WTC11 (cell line): Measurements from ENCODE around the gene NFAM1. TPM values are rescaled to one million over a fixed set of nuclear protein-coding genes. Genes with fewer than 3 reads are reported as not detected.

Experiments
- ATAC-seq: fragments of 200-7000 bp; cut with Tn5 transposase; 2 replicates; pipeline ENCODE4 v1.10.0; 2021; ENCODE audit warnings: mild to moderate bottlenecking, moderate library complexity
- CTCF ChIA-PET: fragments of 300-600 bp; sonication (Branson Sonifier 250); formaldehyde crosslinking; loops from one replicate; lab custom pipeline; 2021; ENCODE audit warnings: antibody characterized with exemption; lab: Charles Lee
- POLR2A ChIA-PET: fragments of 350-600 bp; sonication (Branson Sonifier 250); formaldehyde crosslinking; loops from one replicate; lab custom pipeline; 2021; ENCODE audit warnings: antibody characterized with exemption; lab: Charles Lee
- DNase-seq: peaks from one replicate; pipeline ENCODE4 v3.0.0; 2021; ENCODE audit warnings: low spot score
- H3K27ac Mint-ChIP-seq: 2 replicates; pipeline ENCODE4 v1.8.0; 2021; ENCODE audit warnings: mixed read lengths
- H3K27me3 Mint-ChIP-seq: 2 replicates; pipeline ENCODE4 v1.8.0; 2021; ENCODE audit warnings: low read depth, mild to moderate bottlenecking, moderate library complexity, mixed read lengths
- H3K36me3 Mint-ChIP-seq: 2 replicates; pipeline ENCODE4 v1.8.0; 2021; ENCODE audit warnings: mixed read lengths
- H3K4me1 Mint-ChIP-seq: 2 replicates; pipeline ENCODE4 v1.8.0; 2022; ENCODE audit warnings: mixed read lengths
- H3K4me3 Mint-ChIP-seq: 2 replicates; pipeline ENCODE4 v1.8.0; 2021; ENCODE audit warnings: mild to moderate bottlenecking, moderate library complexity, mixed read lengths
- H3K9me3 Mint-ChIP-seq: 2 replicates; pipeline ENCODE4 v1.8.0; 2021; ENCODE audit warnings: mixed read lengths
- AFF4 ChIP-seq: sonication (generic); formaldehyde crosslinking; IDR thresholded peaks from 2 replicates; pipeline ENCODE4 v1.8.1; 2023; ENCODE audit warnings: mild to moderate bottlenecking, missing genetic modification reagents, borderline replicate concordance
- AR ChIP-seq: fragments of 250-450 bp; sonication (Bioruptor Pico); IDR thresholded peaks from 2 replicates; pipeline ENCODE4 v1.9.0; 2021; ENCODE audit warnings: mild to moderate bottlenecking
- CBFB ChIP-seq: sonication (generic); formaldehyde crosslinking; IDR thresholded peaks from 2 replicates; pipeline ENCODE4 v1.8.1; 2022; ENCODE audit warnings: mild to moderate bottlenecking, low read depth, missing genetic modification reagents
- CTCF ChIP-seq: fragments of 200-600 bp; IDR thresholded peaks from 2 replicates; pipeline ENCODE4 v1.8.0; 2022; ENCODE audit warnings: antibody characterized with exemption
- ELF4 ChIP-seq: sonication (generic); formaldehyde crosslinking; IDR thresholded peaks from 2 replicates; pipeline ENCODE4 v1.8.1; 2022; ENCODE audit warnings: low read depth, mild to moderate bottlenecking, moderate library complexity, missing genetic modification reagents
- ERG ChIP-seq: fragments of 250-450 bp; sonication (Bioruptor Pico); IDR thresholded peaks from 2 replicates; pipeline ENCODE4 v1.8.0; 2021; ENCODE audit warnings: mild to moderate bottlenecking
- JUN ChIP-seq: sonication (generic); formaldehyde crosslinking; IDR thresholded peaks from 2 replicates; pipeline ENCODE4 v1.8.0; 2023; ENCODE audit warnings: mild to moderate bottlenecking, missing genetic modification reagents
- PRDM15 ChIP-seq: sonication (generic); formaldehyde crosslinking; IDR thresholded peaks from 2 replicates; pipeline ENCODE4 v1.8.0; 2022; ENCODE audit warnings: missing genetic modification reagents
- SP1 ChIP-seq: sonication (generic); formaldehyde crosslinking; conservative IDR thresholded peaks from 2 replicates; pipeline ENCODE4 v1.8.1; 2022; ENCODE audit warnings: missing genetic modification reagents
- USF2 ChIP-seq: sonication (generic); formaldehyde crosslinking; IDR thresholded peaks from 2 replicates; pipeline ENCODE4 v1.8.1; 2023; ENCODE audit warnings: mild to moderate bottlenecking, missing genetic modification reagents, moderate library complexity
- ZBTB43 ChIP-seq: sonication (generic); formaldehyde crosslinking; IDR thresholded peaks from 2 replicates; pipeline ENCODE4 v1.8.1; 2023; ENCODE audit warnings: mild to moderate bottlenecking, missing genetic modification reagents
- ZMAT4 ChIP-seq: fragments of 250-450 bp; sonication (Bioruptor Pico); IDR thresholded peaks from 2 replicates; pipeline ENCODE4 v1.9.0; 2021; ENCODE audit warnings: mild to moderate bottlenecking
- ZNF232 ChIP-seq: sonication (generic); formaldehyde crosslinking; IDR thresholded peaks from 2 replicates; pipeline ENCODE4 v1.8.0; 2022; ENCODE audit warnings: mild to moderate bottlenecking, missing genetic modification reagents
- ZNF317 ChIP-seq: sonication (generic); formaldehyde crosslinking; IDR thresholded peaks from 2 replicates; pipeline ENCODE4 v1.8.1; 2023; ENCODE audit warnings: low read depth, mild to moderate bottlenecking, moderate library complexity, missing genetic modification reagents, borderline replicate concordance
- ZNF423 ChIP-seq: fragments of 250-450 bp; sonication (Bioruptor Pico); IDR thresholded peaks from 2 replicates; pipeline ENCODE4 v2.1.2; 2022; ENCODE audit warnings: mild to moderate bottlenecking, moderate library complexity
- total RNA-seq: library from RNA; stranded (reverse); gene quantifications from 3 replicates; pipeline ENCODE4 v1.2.3, GENCODE V29; 2021

The NFAM1 gene
- total RNA-seq, 1 experiment from 2014 or later: 1.6 TPM

GRCh38 chr22:42468841-42469240 lies 36.6 kb upstream of the NFAM1 start:
- ChIA-PET CTCF (no interaction called here), POLR2A (no interaction called here)
- H3K27ac Mint-ChIP-seq: no peak overlapping the region
- DNase-seq (no peak), ATAC-seq (no peak)
- peaks cover 22% of the 10 kb centered on the region for H3K27me3 Mint-ChIP-seq
- H3K9me3 Mint-ChIP-seq: no peaks in the 10 kb centered on the region
- no peak overlapping the region for H3K4me3 Mint-ChIP-seq
- H3K36me3 Mint-ChIP-seq: no peaks in the 10 kb centered on the region
- peaks cover 3% of the 10 kb centered on the region; the same call in 1 of the 2 replicates for H3K4me1 Mint-ChIP-seq
- no peak for TF ChIP-seq ZNF317
- TF ChIP-seq CBFB (CRISPR knock-in tag): no peak
- TF ChIP-seq SP1 (CRISPR knock-in tag): no peak
- TF ChIP-seq CTCF: no peak
- TF ChIP-seq ZNF232 (CRISPR knock-in tag): no peak
- TF ChIP-seq ZBTB43 (CRISPR knock-in tag): no peak
- no peak for TF ChIP-seq ZMAT4 (CRISPR knock-in tag)
- no peak for TF ChIP-seq PRDM15
- no peak for TF ChIP-seq JUN
- TF ChIP-seq ZNF423 (CRISPR knock-in tag): no peak
- TF ChIP-seq AR (CRISPR knock-in tag): no peak
- no peak for TF ChIP-seq AFF4 (CRISPR knock-in tag)
- no peak for TF ChIP-seq ELF4 (CRISPR knock-in tag)
- no peak for TF ChIP-seq USF2 (CRISPR knock-in tag)
- TF ChIP-seq ERG (CRISPR knock-in tag): no peak
